C4-2B (cell line): ENCODE data around the gene CHST13.

Experiments
- H3K27ac ChIP-seq: fragments of 450-650 bp; 2 replicates; pipeline ENCODE4 v1.5.1; 2017
- ZFX ChIP-seq: fragments of 450-650 bp; IDR thresholded peaks from 2 replicates; pipeline ENCODE4 v1.6.1; 2017
- TF ChIP-seq, protein P1 (sequence below): fragments of 450-650 bp; conservative IDR thresholded peaks from 2 replicates; pipeline ENCODE4 v1.5.1; 2017; ENCODE audit warnings: mild to moderate bottlenecking

The CHST13 gene

DNA sequence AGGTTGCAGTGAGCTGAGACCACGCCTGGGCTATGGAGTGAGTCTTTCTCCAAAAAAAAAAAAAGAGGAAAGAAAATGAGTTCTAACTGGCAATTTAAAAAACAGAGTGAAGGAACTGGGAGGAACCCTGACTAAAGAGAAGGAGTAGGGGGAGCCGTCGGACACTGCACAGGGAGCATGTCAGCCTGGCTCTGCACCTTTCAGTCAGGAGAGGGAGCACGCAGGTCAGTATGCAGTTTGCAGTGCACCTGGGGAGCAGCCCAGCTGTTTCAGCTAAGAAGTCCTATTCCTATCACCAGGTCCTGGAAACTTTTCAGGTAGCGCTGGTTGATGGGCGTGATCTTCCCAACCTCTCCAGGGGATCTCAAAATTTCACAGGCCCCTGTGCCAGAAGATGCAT, 33.3 kb upstream of the CHST13 start:
- no peak overlapping the region for H3K27ac ChIP-seq
- no peak for TF ChIP-seq ZFX

DNA sequence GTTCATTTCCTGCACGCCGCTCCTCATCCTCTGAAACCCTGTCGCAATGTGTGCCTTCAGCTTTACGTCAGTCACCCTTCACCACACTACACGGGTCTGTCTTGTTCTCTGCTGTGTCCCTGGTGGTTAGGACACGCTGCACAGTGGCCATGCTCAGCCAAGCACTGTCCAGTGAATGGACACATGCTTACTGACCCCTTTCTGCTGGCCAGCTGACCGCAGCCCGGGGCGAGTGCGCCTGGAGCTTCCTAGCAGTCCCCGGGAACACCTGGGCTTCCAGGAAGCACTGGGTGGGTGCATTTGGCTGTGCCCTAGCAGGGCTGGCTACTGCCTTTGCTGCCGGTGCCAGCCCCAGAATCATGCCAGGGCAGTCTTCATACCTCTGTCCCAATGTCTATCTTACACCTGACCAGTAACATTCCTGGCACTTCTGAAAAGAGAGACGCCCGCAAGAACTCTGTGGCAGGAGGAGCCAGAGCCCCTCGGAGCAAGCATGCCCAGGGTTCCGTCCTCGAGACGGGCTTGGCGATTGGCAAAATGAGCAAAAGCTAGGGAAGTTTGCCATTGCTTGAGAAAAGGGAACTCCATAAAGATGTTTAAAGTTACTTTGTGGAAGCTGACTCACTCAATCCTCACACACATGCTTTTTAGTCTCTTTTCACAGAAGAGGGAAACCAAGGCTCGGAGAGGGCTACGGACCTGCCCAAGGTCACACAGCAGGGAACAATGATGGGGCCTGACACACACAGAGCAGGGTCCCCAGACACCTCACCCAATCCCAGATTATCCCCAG, 32.5 kb upstream of the CHST13 start:
- TF ChIP-seq, protein P1, sequence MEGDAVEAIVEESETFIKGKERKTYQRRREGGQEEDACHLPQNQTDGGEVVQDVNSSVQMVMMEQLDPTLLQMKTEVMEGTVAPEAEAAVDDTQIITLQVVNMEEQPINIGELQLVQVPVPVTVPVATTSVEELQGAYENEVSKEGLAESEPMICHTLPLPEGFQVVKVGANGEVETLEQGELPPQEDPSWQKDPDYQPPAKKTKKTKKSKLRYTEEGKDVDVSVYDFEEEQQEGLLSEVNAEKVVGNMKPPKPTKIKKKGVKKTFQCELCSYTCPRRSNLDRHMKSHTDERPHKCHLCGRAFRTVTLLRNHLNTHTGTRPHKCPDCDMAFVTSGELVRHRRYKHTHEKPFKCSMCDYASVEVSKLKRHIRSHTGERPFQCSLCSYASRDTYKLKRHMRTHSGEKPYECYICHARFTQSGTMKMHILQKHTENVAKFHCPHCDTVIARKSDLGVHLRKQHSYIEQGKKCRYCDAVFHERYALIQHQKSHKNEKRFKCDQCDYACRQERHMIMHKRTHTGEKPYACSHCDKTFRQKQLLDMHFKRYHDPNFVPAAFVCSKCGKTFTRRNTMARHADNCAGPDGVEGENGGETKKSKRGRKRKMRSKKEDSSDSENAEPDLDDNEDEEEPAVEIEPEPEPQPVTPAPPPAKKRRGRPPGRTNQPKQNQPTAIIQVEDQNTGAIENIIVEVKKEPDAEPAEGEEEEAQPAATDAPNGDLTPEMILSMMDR = no peak
- TF ChIP-seq ZFX = no peak
- no peak overlapping the region for H3K27ac ChIP-seq

DNA sequence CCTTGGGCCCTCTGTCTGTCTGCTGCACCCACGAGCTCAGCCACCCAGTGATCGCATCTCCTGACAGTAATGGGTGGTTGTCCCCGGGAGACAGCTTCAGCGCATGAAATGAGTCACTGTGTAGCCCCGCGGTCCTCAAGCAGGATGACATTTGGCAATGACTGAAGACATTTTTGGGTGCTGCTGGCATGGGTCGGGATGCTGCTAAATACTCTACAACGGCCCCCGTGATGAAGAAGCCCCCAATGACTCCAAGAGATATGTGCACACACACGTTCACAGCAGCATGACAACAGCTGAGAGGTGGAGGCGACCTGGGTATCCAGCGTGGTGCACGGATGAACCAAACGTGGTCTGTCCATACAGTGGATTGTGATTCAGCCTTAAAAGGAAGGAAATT, 30.9 kb upstream of the CHST13 start:
- TF ChIP-seq, protein P1 = no peak
- no peak for TF ChIP-seq ZFX
- no peak overlapping the region for H3K27ac ChIP-seq

DNA sequence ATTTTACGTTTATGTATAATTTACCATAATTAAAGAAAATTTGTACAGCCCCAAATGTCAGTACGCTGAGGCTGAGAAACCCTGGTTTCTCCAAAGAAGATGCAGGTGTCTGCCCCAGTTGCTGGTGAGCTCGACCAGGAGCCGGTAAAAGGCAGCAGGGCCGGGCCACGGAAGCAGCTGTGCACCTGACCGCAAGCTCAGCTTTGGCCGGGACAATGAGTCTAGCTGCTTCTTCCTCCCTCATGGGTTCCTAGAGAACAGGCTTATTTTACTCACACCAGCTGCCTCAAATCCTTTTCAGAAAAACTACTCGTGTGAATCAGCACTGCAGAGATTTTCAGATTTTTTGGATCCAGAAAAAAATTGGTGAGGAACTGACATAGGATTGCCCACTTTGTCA, 30.2 kb upstream of the CHST13 start:
- TF ChIP-seq, protein P1 = no peak
- H3K27ac ChIP-seq = no peak overlapping the region

DNA sequence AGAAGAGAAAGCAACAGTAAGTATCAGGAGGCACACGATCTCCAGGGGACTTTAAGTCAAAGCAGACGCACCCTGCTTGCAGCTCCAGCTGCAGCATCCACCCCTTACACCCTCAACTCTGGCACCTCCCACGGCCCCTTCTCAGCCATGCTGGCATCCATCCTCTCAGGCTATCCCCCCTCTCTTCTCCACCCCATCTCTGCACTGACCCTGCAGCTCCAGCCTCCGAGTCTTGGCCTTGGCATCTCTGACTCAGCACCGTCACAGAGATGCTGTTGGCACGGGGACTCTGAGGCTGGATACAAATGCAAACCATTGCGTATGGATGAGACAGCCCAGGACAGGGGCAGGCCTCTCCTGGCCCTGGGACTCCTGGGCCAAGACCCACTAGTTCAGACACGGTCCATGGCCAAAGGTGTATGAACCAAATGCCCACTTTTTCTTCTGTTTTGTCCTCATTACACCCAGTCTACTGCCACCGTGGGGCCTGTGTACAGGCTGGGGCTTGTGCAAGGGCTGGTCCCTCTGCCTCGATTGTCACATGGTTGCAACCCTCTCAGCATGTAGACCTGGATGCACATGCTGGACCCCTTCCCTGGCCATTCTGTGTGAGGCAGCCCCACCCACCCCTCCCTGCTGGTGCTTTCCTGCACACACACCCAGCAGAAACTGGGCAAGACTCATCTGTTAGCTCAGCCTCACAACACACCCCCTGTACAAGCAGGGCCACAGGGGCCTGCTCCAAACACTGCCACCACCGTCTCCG, 29.6 kb upstream of the CHST13 start:
- TF ChIP-seq, protein P1 = no peak
- TF ChIP-seq ZFX = no peak
- H3K27ac ChIP-seq = no peak overlapping the region

DNA sequence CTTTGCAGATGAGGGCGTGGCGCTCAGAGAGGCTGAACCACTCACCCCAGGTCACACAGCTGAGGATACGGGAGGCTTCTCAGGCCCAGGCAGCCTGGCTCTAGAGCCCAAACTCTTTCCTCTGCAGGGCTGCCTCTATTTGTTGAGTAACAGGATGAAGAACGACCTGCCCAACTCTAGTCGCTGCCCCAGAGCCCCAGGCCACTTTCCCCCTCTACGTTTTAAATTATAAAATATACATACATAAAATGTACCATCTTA, 29.1 kb upstream of the CHST13 start:
- TF ChIP-seq ZFX = no peak
- TF ChIP-seq, protein P1 = no peak
- no peak overlapping the region for H3K27ac ChIP-seq

DNA sequence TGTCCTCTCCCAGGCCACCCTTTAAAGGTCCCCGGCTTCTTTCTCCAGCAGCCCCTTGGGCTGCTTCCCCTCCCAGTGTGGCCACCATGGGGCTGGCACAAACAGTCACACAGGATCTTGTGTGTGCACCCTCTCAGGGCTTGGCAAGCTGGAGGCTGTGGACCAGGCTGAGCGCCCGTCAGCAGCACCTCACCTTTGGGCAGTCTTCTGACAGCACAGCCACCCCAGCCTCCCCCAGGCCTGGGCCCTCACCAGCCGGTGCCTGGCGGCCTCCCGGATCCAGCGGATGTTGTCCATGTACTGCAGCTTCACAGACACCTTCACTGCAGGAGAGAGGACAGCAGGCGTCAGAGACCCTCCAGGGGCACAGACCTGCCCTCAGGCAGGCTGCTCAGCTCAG, 28.2 kb upstream of the CHST13 start:
- no peak for TF ChIP-seq ZFX
- no peak overlapping the region for H3K27ac ChIP-seq

DNA sequence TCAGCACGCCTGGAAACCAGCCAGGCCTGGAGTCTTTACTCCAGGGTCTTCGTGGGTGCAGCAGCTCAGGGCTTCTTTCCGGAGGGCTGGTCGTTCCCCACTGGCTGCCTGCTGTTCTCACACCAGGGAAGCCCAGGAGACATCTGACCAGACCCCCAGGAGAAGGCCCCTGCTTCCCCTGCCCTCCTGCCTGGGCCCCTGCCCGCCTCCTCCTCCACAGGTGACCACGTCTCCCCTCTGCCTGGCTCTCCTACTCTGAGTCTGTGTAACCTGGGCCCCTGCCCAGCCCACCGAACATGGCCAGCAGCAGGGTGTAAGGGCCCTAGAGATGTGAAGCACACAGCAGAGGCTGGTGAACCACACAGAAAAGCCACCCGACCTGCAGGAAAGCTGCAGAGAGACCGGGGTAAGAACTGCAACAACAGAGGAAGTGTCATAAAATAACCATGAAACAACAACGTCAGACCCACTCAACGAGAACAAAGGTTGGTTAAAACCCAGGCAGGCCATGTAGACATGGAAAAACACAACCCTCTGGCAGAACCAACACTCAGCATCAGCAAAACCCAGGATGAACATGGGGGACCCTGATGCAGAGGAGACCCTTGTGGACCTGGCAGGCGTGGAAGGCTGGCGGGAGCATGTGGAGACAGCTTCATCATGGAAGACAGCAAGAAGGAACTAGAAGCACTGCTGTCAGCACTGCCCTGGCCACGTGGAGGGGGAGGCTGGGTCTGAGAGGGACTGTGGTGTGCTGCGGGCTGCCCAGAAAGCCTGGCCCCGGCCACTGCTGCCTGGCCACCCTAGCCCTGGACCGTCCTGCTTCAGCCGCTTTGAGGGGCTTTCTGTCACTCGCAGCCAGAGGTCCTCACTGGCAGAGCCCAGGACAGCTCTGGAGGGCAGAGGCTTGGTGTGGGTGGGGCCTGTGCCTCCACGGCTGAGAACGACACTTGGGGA, 26.8 kb upstream of the CHST13 start:
- no peak overlapping the region for H3K27ac ChIP-seq

More for the DNA sequence above, 26.8 kb upstream of the CHST13 start:
- TF ChIP-seq ZFX = no peak
- TF ChIP-seq, protein P1 = no peak
